Hepatocyte (in vitro differentiated cells): ENCODE measurements around the gene NUDT3.

Experiments used
- EZH2phosphoT487 ChIP-seq: fragments of 200-600 bp; sonication (generic); IDR thresholded peaks from one replicate; pipeline ENCODE4 v1.6.1; 2018; ENCODE audit warnings: antibody characterized with exemption, mild to moderate bottlenecking, low read depth, moderate library complexity; ENCODE audit not compliant: unreplicated experiment, severe bottlenecking
- TF ChIP-seq, protein P1 (sequence below): fragments of 200-600 bp; sonication (generic); IDR thresholded peaks from 2 replicates; pipeline ENCODE4 v1.5.1; 2016; ENCODE audit warnings: antibody characterized with exemption, mild to moderate bottlenecking; ENCODE audit not compliant: poor library complexity

DNA sequence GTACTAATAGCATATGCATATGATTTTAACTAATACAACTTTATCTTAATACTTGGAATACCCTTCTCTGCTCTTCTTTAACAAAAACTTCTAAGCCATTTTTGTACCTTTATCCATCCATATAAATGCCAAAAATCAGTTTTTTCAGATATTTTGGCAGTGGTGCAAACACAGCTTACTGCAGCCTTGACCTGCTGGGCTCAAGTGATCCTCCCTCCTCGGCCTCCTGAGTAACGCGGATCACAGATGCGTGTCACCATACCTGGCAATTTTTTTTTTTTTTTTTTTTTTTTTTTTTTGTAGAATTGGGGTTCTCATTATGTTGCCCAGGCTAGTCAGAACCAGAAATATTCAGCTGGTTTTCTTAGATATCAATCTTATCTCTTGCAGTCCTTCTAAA is 89.5 kb downstream of the NUDT3 start:
- TF ChIP-seq EZH2phosphoT487 = no peak
- TF ChIP-seq, protein P1, sequence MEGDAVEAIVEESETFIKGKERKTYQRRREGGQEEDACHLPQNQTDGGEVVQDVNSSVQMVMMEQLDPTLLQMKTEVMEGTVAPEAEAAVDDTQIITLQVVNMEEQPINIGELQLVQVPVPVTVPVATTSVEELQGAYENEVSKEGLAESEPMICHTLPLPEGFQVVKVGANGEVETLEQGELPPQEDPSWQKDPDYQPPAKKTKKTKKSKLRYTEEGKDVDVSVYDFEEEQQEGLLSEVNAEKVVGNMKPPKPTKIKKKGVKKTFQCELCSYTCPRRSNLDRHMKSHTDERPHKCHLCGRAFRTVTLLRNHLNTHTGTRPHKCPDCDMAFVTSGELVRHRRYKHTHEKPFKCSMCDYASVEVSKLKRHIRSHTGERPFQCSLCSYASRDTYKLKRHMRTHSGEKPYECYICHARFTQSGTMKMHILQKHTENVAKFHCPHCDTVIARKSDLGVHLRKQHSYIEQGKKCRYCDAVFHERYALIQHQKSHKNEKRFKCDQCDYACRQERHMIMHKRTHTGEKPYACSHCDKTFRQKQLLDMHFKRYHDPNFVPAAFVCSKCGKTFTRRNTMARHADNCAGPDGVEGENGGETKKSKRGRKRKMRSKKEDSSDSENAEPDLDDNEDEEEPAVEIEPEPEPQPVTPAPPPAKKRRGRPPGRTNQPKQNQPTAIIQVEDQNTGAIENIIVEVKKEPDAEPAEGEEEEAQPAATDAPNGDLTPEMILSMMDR = no peak
